Measurements from ENCODE around the gene PDIA5.

GRCh38 chr3:123084192-123084591 lies 17.4 kb downstream of the PDIA5 start:
- TF ChIP-seq, protein P1, sequence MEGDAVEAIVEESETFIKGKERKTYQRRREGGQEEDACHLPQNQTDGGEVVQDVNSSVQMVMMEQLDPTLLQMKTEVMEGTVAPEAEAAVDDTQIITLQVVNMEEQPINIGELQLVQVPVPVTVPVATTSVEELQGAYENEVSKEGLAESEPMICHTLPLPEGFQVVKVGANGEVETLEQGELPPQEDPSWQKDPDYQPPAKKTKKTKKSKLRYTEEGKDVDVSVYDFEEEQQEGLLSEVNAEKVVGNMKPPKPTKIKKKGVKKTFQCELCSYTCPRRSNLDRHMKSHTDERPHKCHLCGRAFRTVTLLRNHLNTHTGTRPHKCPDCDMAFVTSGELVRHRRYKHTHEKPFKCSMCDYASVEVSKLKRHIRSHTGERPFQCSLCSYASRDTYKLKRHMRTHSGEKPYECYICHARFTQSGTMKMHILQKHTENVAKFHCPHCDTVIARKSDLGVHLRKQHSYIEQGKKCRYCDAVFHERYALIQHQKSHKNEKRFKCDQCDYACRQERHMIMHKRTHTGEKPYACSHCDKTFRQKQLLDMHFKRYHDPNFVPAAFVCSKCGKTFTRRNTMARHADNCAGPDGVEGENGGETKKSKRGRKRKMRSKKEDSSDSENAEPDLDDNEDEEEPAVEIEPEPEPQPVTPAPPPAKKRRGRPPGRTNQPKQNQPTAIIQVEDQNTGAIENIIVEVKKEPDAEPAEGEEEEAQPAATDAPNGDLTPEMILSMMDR (IDR thresholded peaks at IDR 0.05): no peak
- TF ChIP-seq POLR2A (IDR thresholded peaks at IDR 0.05): no peak
